Stimulated activated effector memory CD8-positive, alpha-beta T cell treated with anti-CD3 and anti-CD28 coated beads, Interleukin-12 subunit alpha, Interleukin-12 subunit beta, amount 100 ng/mL, for 72 hours (primary cell): Measurements from ENCODE around the gene TRIO.

Source experiments
- ATAC-seq: fragments of 150-1000 bp; cut with Tn5 transposase; 2 replicates; pipeline ENCODE4 v1.10.0; 2021
- DNase-seq, 2 donors: peaks; one replicate each; pipeline ENCODE4 v3.0.0; 2021 to 2022; ENCODE audit warnings: low spot score in 2 of 2
- H3K27ac Mint-ChIP-seq: one replicate; pipeline ENCODE4 v1.8.0; 2022; ENCODE audit warnings: mild to moderate bottlenecking, mixed read lengths
- H3K36me3 Mint-ChIP-seq: one replicate; pipeline ENCODE4 v1.8.0; 2022; ENCODE audit warnings: mild to moderate bottlenecking, mixed read lengths
- H3K4me1 Mint-ChIP-seq: one replicate; pipeline ENCODE4 v1.8.0; 2022; ENCODE audit warnings: mixed read lengths
- H3K4me3 Mint-ChIP-seq: one replicate; pipeline ENCODE4 v1.8.0; 2022; ENCODE audit warnings: mild to moderate bottlenecking, mixed read lengths
- H3K9me3 Mint-ChIP-seq: one replicate; pipeline ENCODE4 v1.8.0; 2022; ENCODE audit warnings: mixed read lengths

TRIO gene

GRCh38 chr5:14210729-14211128 lies 67.6 kb downstream of the TRIO start:
- no peak for ATAC-seq
- Mint-ChIP-seq H3K4me1 (peaks cover 5% of the 10 kb centered on the region), H3K4me3 (no peak overlapping the region), H3K9me3 (no peaks in the 10 kb centered on the region), H3K36me3 (no peaks in the 10 kb centered on the region), H3K27ac (no peak overlapping the region)
- DNase-seq, result no peak

- DNase-seq, result no peak
- H3K4me3 Mint-ChIP-seq, result no peak overlapping the region
- H3K27ac Mint-ChIP-seq, result no peak overlapping the region
- no peak for ATAC-seq
- peaks cover 3% of the 10 kb centered on the region for H3K9me3 Mint-ChIP-seq
- no peaks in the 10 kb centered on the region for H3K36me3 Mint-ChIP-seq
- H3K4me1 Mint-ChIP-seq, result peaks cover 5% of the 10 kb centered on the region
These were observed 69.0 kb downstream of the TRIO start for GRCh38 chr5:14211818-14212803.

GRCh38 chr5:14212838-14213237 lies 69.7 kb downstream of the TRIO start:
- H3K4me3 Mint-ChIP-seq, result no peak overlapping the region
- no peak for ATAC-seq
- H3K36me3 Mint-ChIP-seq, result no peaks in the 10 kb centered on the region
- peaks cover 3% of the 10 kb centered on the region for H3K9me3 Mint-ChIP-seq
- no peak for DNase-seq
- no peak overlapping the region for H3K27ac Mint-ChIP-seq
- no peaks in the 10 kb centered on the region for H3K4me1 Mint-ChIP-seq

- H3K27ac Mint-ChIP-seq, result no peak overlapping the region
- DNase-seq, result no peak
- H3K4me1 Mint-ChIP-seq, result no peaks in the 10 kb centered on the region
- ATAC-seq, result no peak
- no peaks in the 10 kb centered on the region for H3K36me3 Mint-ChIP-seq
- H3K9me3 Mint-ChIP-seq, result peaks cover 3% of the 10 kb centered on the region
- H3K4me3 Mint-ChIP-seq, result no peak overlapping the region
These were observed 70.1 kb downstream of the TRIO start for GRCh38 chr5:14213253-14213652.

- no peak for ATAC-seq
These were observed 70.9 kb downstream of the TRIO start for GRCh38 chr5:14213813-14214585.

GRCh38 chr5:14215901-14216300 lies 72.8 kb downstream of the TRIO start:
- no peak overlapping the region for H3K27ac Mint-ChIP-seq
- no peaks in the 10 kb centered on the region for H3K4me1 Mint-ChIP-seq
- no peak overlapping the region for H3K4me3 Mint-ChIP-seq
- ATAC-seq, result no peak
- H3K36me3 Mint-ChIP-seq, result no peaks in the 10 kb centered on the region
- peaks cover 3% of the 10 kb centered on the region for H3K9me3 Mint-ChIP-seq
- no peak for DNase-seq

More at GRCh38 chr5:14213813-14214585, 70.9 kb downstream of the TRIO start:
- Mint-ChIP-seq H3K27ac (no peak overlapping the region), H3K36me3 (no peaks in the 10 kb centered on the region), H3K4me3 (no peak overlapping the region), H3K4me1 (no peaks in the 10 kb centered on the region), H3K9me3 (peaks cover 3% of the 10 kb centered on the region)
- no peak for DNase-seq

GRCh38 chr5:14216372-14216771 lies 73.2 kb downstream of the TRIO start:
- H3K4me1 Mint-ChIP-seq, result no peaks in the 10 kb centered on the region
- DNase-seq, result no peak
- H3K4me3 Mint-ChIP-seq, result no peak overlapping the region
- peaks cover 3% of the 10 kb centered on the region for H3K9me3 Mint-ChIP-seq
- no peaks in the 10 kb centered on the region for H3K36me3 Mint-ChIP-seq
- no peak overlapping the region for H3K27ac Mint-ChIP-seq
- no peak for ATAC-seq

GRCh38 chr5:14216902-14217301 lies 73.8 kb downstream of the TRIO start:
- Mint-ChIP-seq H3K36me3 (no peaks in the 10 kb centered on the region), H3K27ac (no peak overlapping the region), H3K4me3 (no peak overlapping the region), H3K9me3 (peaks cover 3% of the 10 kb centered on the region), H3K4me1 (no peaks in the 10 kb centered on the region)
- DNase-seq (no peak), ATAC-seq (no peak)

- H3K4me1 Mint-ChIP-seq, result peaks cover under 1% of the 10 kb centered on the region
- H3K27ac Mint-ChIP-seq, result no peak overlapping the region
- H3K36me3 Mint-ChIP-seq, result no peaks in the 10 kb centered on the region
- ATAC-seq, result no peak
- no peak for DNase-seq
- peaks cover 3% of the 10 kb centered on the region for H3K9me3 Mint-ChIP-seq
- no peak overlapping the region for H3K4me3 Mint-ChIP-seq
These were observed 74.4 kb downstream of the TRIO start for GRCh38 chr5:14217587-14217986.

GRCh38 chr5:14218011-14218410 lies 74.9 kb downstream of the TRIO start:
- peaks cover 3% of the 10 kb centered on the region for H3K9me3 Mint-ChIP-seq
- no peak for ATAC-seq
- DNase-seq, result no peak
- H3K36me3 Mint-ChIP-seq, result no peaks in the 10 kb centered on the region
- peaks cover 5% of the 10 kb centered on the region for H3K4me1 Mint-ChIP-seq
- H3K4me3 Mint-ChIP-seq, result no peak overlapping the region
- H3K27ac Mint-ChIP-seq, result no peak overlapping the region

GRCh38 chr5:14218480-14218879 lies 75.3 kb downstream of the TRIO start:
- peaks cover 9% of the 10 kb centered on the region for H3K4me1 Mint-ChIP-seq
- H3K4me3 Mint-ChIP-seq, result no peak overlapping the region
- H3K27ac Mint-ChIP-seq, result no peak overlapping the region
- ATAC-seq (no peak), DNase-seq (no peak)
- peaks cover 3% of the 10 kb centered on the region for H3K9me3 Mint-ChIP-seq
- H3K36me3 Mint-ChIP-seq, result no peaks in the 10 kb centered on the region

GRCh38 chr5:14218897-14219573 lies 75.9 kb downstream of the TRIO start:
- DNase-seq, result no peak
- H3K9me3 Mint-ChIP-seq, result peaks cover 3% of the 10 kb centered on the region
- no peak overlapping the region for H3K4me3 Mint-ChIP-seq
- no peaks in the 10 kb centered on the region for H3K36me3 Mint-ChIP-seq
- no peak for ATAC-seq
- no peak overlapping the region for H3K27ac Mint-ChIP-seq
- H3K4me1 Mint-ChIP-seq, result peaks cover 11% of the 10 kb centered on the region

GRCh38 chr5:14219800-14220512 lies 76.8 kb downstream of the TRIO start:
- Mint-ChIP-seq H3K4me1 (peaks cover 11% of the 10 kb centered on the region), H3K27ac (no peak overlapping the region), H3K4me3 (no peak overlapping the region), H3K9me3 (peaks cover 3% of the 10 kb centered on the region), H3K36me3 (no peaks in the 10 kb centered on the region)
- ATAC-seq (no peak), DNase-seq (no peak)

- Mint-ChIP-seq H3K4me3 (no peak overlapping the region), H3K36me3 (no peaks in the 10 kb centered on the region), H3K9me3 (peaks cover 3% of the 10 kb centered on the region), H3K4me1 (peaks cover 11% of the 10 kb centered on the region), H3K27ac (no peak overlapping the region)
- DNase-seq (no peak), ATAC-seq (no peak)
These were observed 77.5 kb downstream of the TRIO start for GRCh38 chr5:14220642-14221041.

GRCh38 chr5:14221732-14222131 lies 78.6 kb downstream of the TRIO start:
- H3K4me1 Mint-ChIP-seq, result peaks cover 11% of the 10 kb centered on the region
- H3K4me3 Mint-ChIP-seq, result no peak overlapping the region
- no peaks in the 10 kb centered on the region for H3K36me3 Mint-ChIP-seq
- DNase-seq (no peak), ATAC-seq (no peak)
- no peak overlapping the region for H3K27ac Mint-ChIP-seq
- no peaks in the 10 kb centered on the region for H3K9me3 Mint-ChIP-seq
